ENCODE data around the gene AKAP11. TPM values are rescaled to one million over a fixed set of nuclear protein-coding genes. Genes with fewer than 3 reads are reported as not detected.
A peak's percentile ranks its signal among the peaks of the same experiment; 100 is the strongest.

AKAP11 gene
- polyA plus RNA-seq, 3 donors, result 1.2 to 6.8 (median 1.7) TPM

DNA sequence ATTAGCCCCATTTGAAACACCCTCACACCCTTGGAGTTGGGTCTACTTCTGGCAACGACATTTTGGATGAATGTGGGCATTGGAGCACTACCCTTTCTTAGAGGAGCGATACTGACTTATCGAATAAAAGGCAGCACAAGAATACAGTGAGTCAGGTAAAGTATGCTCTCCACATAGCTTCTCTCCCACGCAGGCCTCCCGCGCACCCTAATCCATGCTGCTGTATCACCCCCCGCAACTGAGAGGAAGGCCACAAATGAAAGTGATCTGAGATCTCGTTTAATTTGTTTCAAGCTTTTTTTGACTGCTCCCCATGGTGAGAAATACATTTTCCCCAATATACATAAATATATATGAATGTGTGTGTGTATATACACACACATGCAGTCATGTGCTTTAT is 25.4 kb upstream of the AKAP11 start:
- H3K4me1 ChIP-seq (ENCODE audit: control insufficient read depth in 1 of 2, insufficient read depth in 2 of 2, low read length in 2 of 2), result no peaks in the 10 kb centered on the region
- Mint-ChIP-seq H3K9me3 (peaks cover 0 to 6% (median 0%) of the 10 kb centered on the region in 7 donors), H3K4me3 (peak overlapping the region in 1 of 2 donors; percentile 17), H3K27ac (no peak overlapping the region), H3K27me3 (ENCODE audit: low read depth in 3 of 3) (no peaks in the 10 kb centered on the region), H3K4me1 (no peaks in the 10 kb centered on the region), H3K36me3 (no peaks in the 10 kb centered on the region)
- no peak overlapping the region for H3K27ac ChIP-seq (ENCODE audit: low read depth in 1 of 2, low read length in 2 of 2)
- H3K4me2 ChIP-seq (replicated peaks; ENCODE audit: extremely low read depth, low read length, poor library complexity, severe bottlenecking), result no peak overlapping the region
- H3K36me3 ChIP-seq (replicated peaks in 1 of 2; ENCODE audit: control insufficient read depth in 1 of 2, insufficient read depth in 2 of 2, low read length in 2 of 2), result no peaks in the 10 kb centered on the region
- H3K79me2 ChIP-seq (ENCODE audit: insufficient read depth, low read length), result no peaks in the 10 kb centered on the region
- H3K27me3 ChIP-seq (ENCODE audit: control insufficient read depth in 2 of 2, insufficient read depth in 2 of 2, low read length in 2 of 2), result no peaks in the 10 kb centered on the region
- no peak for DNase-seq
- no peak overlapping the region for H2AFZ ChIP-seq (ENCODE audit: insufficient read depth, low read depth, low read length, poor library complexity, severe bottlenecking)
- intact Hi-C loops (cut with micrococcal nuclease), result no loop called here
- TF ChIP-seq, protein P1, sequence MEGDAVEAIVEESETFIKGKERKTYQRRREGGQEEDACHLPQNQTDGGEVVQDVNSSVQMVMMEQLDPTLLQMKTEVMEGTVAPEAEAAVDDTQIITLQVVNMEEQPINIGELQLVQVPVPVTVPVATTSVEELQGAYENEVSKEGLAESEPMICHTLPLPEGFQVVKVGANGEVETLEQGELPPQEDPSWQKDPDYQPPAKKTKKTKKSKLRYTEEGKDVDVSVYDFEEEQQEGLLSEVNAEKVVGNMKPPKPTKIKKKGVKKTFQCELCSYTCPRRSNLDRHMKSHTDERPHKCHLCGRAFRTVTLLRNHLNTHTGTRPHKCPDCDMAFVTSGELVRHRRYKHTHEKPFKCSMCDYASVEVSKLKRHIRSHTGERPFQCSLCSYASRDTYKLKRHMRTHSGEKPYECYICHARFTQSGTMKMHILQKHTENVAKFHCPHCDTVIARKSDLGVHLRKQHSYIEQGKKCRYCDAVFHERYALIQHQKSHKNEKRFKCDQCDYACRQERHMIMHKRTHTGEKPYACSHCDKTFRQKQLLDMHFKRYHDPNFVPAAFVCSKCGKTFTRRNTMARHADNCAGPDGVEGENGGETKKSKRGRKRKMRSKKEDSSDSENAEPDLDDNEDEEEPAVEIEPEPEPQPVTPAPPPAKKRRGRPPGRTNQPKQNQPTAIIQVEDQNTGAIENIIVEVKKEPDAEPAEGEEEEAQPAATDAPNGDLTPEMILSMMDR (IDR thresholded peaks at IDR 0.05), result no peak
- peaks cover 0 to 3% of the 10 kb centered on the region in 2 donors for H3K9me3 ChIP-seq (replicated peaks in 1 of 2; ENCODE audit: control insufficient read depth in 1 of 2, insufficient read depth in 1 of 2, low read length in 2 of 2)
- no peak overlapping the region for H3K4me3 ChIP-seq (replicated peaks in 1 of 3; ENCODE audit: low read depth in 2 of 3, low read length in 3 of 3)
- WGBS (ENCODE audit: insufficient coverage), result 100% methylated on average over 2 of the region's 8 CpGs
- H4K20me1 ChIP-seq (ENCODE audit: insufficient read depth, low read length), result no peaks in the 10 kb centered on the region
- H3K9ac ChIP-seq (ENCODE audit: insufficient read depth, low read length, poor library complexity, severe bottlenecking), result no peak overlapping the region

DNA sequence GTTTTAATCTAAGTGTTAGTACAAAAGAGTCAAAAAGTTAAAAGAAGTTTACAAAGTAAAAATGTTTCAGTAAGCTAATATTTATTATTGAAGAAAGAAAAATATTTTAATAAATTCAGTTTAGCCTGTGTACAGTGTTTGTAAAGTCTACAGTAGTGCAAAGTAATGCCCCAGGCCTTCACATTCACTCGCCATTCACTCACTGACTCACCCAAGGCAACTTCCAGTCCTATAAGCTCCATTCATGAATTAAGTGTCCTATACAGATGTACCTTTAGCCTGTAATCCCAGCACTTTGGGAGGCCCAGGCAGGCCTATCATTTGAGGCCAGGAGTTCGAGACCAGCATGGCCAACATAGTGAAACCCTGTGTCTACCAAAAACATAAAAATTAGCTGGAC is 24.1 kb upstream of the AKAP11 start:
- no peak overlapping the region for H2AFZ ChIP-seq (ENCODE audit: insufficient read depth, low read depth, low read length, poor library complexity, severe bottlenecking)
- no peak overlapping the region for H3K27ac Mint-ChIP-seq

More for the DNA sequence above, 24.1 kb upstream of the AKAP11 start:
- intact Hi-C loops (cut with micrococcal nuclease), result no loop called here
- H3K4me1 ChIP-seq (ENCODE audit: control insufficient read depth in 1 of 2, insufficient read depth in 2 of 2, low read length in 2 of 2), result no peaks in the 10 kb centered on the region
- no peaks in the 10 kb centered on the region for H3K27me3 Mint-ChIP-seq (ENCODE audit: low read depth in 3 of 3)
- no peak overlapping the region for H3K4me2 ChIP-seq (replicated peaks; ENCODE audit: extremely low read depth, low read length, poor library complexity, severe bottlenecking)
- no peaks in the 10 kb centered on the region for H3K4me1 Mint-ChIP-seq
- no peak overlapping the region for H3K4me3 ChIP-seq (replicated peaks in 1 of 3; ENCODE audit: low read depth in 2 of 3, low read length in 3 of 3)
- no peaks in the 10 kb centered on the region for H3K79me2 ChIP-seq (ENCODE audit: insufficient read depth, low read length)
- no peaks in the 10 kb centered on the region for H3K36me3 ChIP-seq (replicated peaks in 1 of 2; ENCODE audit: control insufficient read depth in 1 of 2, insufficient read depth in 2 of 2, low read length in 2 of 2)
- no peak for DNase-seq
- no peak overlapping the region for H3K27ac ChIP-seq (ENCODE audit: low read depth in 1 of 2, low read length in 2 of 2)
- no peaks in the 10 kb centered on the region for H3K27me3 ChIP-seq (ENCODE audit: control insufficient read depth in 2 of 2, insufficient read depth in 2 of 2, low read length in 2 of 2)
- peaks cover 0 to 3% of the 10 kb centered on the region in 2 donors for H3K9me3 ChIP-seq (replicated peaks in 1 of 2; ENCODE audit: control insufficient read depth in 1 of 2, insufficient read depth in 1 of 2, low read length in 2 of 2)
- H3K4me3 Mint-ChIP-seq, result no peak overlapping the region
- H3K9me3 Mint-ChIP-seq, result peaks cover 0 to 6% (median 0%) of the 10 kb centered on the region in 7 donors
- H4K20me1 ChIP-seq (ENCODE audit: insufficient read depth, low read length), result no peaks in the 10 kb centered on the region
- 70% methylated on average over 2 of the region's 2 CpGs for WGBS (ENCODE audit: insufficient coverage)
- no peak overlapping the region for H3K9ac ChIP-seq (ENCODE audit: insufficient read depth, low read length, poor library complexity, severe bottlenecking)
- TF ChIP-seq, protein P1 (IDR thresholded peaks at IDR 0.05), result no peak
- no peaks in the 10 kb centered on the region for H3K36me3 Mint-ChIP-seq
